Loucy (cell line): ENCODE measurements around the gene CD36.
A peak's percentile ranks its signal among the peaks of the same experiment; 100 is the strongest.

ENCODE experiments used
- H2AFZ ChIP-seq: fragments of 200-600 bp; sonication (generic); 2 replicates; pipeline ENCODE4 v1.6.0; 2016; ENCODE audit warnings: antibody characterized with exemption, mild to moderate bottlenecking, low read length, moderate library complexity
- H3F3A ChIP-seq: fragments of 200-600 bp; 2 replicates; pipeline ENCODE4 v1.6.0; 2016; ENCODE audit warnings: antibody characterized with exemption, low read depth, mild to moderate bottlenecking
- H3K27me3 ChIP-seq: fragments of 200-600 bp; sonication (generic); 2 replicates; pipeline ENCODE4 v1.6.1; 2014; ENCODE audit warnings: low read length, mild to moderate bottlenecking; ENCODE audit not compliant: insufficient read depth, poor library complexity, severe bottlenecking
- H3K36me3 ChIP-seq: fragments of 200-600 bp; sonication (generic); 2 replicates; pipeline ENCODE4 v1.6.1; 2016; ENCODE audit warnings: low read length; ENCODE audit not compliant: insufficient read depth
- H3K4me1 ChIP-seq: fragments of 200-600 bp; sonication (generic); 2 replicates; pipeline ENCODE4 v1.5.1; 2014; ENCODE audit warnings: low read length, mild to moderate bottlenecking; ENCODE audit not compliant: insufficient read depth, poor library complexity, severe bottlenecking
- H3K4me2 ChIP-seq: fragments of 200-600 bp; sonication (generic); 2 replicates; pipeline ENCODE4 v1.6.0; 2014; ENCODE audit warnings: antibody characterized with exemption, low read length, low read depth, mild to moderate bottlenecking; ENCODE audit not compliant: poor library complexity, severe bottlenecking
- H3K4me3 ChIP-seq: fragments of 200-600 bp; sonication (generic); 2 replicates; pipeline ENCODE4 v1.5.1; 2014; ENCODE audit warnings: low read length, mild to moderate bottlenecking, mixed read lengths; ENCODE audit not compliant: poor library complexity, severe bottlenecking
- H3K79me2 ChIP-seq: fragments of 200-600 bp; sonication (generic); 2 replicates; pipeline ENCODE4 v1.6.1; 2014; ENCODE audit warnings: low read length; ENCODE audit not compliant: insufficient read depth
- H3K9ac ChIP-seq: fragments of 200-600 bp; sonication (generic); 2 replicates; pipeline ENCODE4 v1.6.0; 2014; ENCODE audit warnings: mild to moderate bottlenecking, low read depth, low read length, moderate library complexity; ENCODE audit not compliant: poor library complexity, severe bottlenecking
- H3K9me2 ChIP-seq: fragments of 200-600 bp; sonication (generic); replicated peaks from 2 replicates; pipeline ENCODE4 v1.6.1; 2016; ENCODE audit warnings: low read depth, low read length, mixed read lengths
- H3K9me3 ChIP-seq: fragments of 200-600 bp; sonication (generic); 2 replicates; pipeline ENCODE4 v1.6.1; 2014; ENCODE audit warnings: mild to moderate bottlenecking, antibody characterized with exemption, low read length, low read depth; ENCODE audit not compliant: insufficient read depth
- H4K20me1 ChIP-seq: fragments of 200-600 bp; sonication (generic); 2 replicates; pipeline ENCODE4 v1.6.0; 2014; ENCODE audit warnings: antibody characterized with exemption, low read length, mild to moderate bottlenecking; ENCODE audit not compliant: insufficient read depth, poor library complexity, severe bottlenecking
- CTCF ChIP-seq: fragments of 200-600 bp; sonication (generic); conservative IDR thresholded peaks from 2 replicates; pipeline ENCODE4 v1.5.1; 2014; ENCODE audit warnings: mild to moderate bottlenecking, antibody characterized with exemption, low read length
- EZH2phosphoT487 ChIP-seq: fragments of 200-600 bp; IDR thresholded peaks from 2 replicates; pipeline ENCODE4 v1.6.1; 2018; ENCODE audit warnings: antibody characterized with exemption, mild to moderate bottlenecking, moderate library complexity, borderline replicate concordance

The CD36 gene

DNA sequence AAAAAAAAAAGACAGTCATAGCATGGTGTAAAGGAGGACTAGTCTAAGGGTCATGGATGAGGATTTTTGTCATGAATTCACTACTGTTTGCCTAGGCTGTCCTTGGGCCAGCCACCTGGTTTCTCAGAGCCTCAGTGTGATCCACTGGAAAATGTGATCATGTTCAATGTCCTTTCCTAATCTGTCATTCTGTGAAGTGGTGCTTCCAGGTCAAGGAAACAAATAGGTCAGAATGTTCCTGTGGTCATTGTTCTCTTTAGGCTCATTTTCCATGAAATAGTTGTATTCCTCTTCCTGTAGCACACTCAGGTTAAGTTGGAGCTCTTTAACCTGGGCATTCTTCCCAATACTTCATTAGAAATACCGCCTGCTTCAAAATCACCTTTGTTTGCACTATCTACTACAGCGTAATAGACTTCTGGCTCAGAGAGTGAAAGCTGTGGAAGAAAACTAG lies 16.5 kb downstream of the CD36 start:
- no peaks in the 10 kb centered on the region for H3K9me2 ChIP-seq
- H3K4me1 ChIP-seq: no peaks in the 10 kb centered on the region
- no peaks in the 10 kb centered on the region for H3K9me3 ChIP-seq
- no peaks in the 10 kb centered on the region for H4K20me1 ChIP-seq
- H3K27me3 ChIP-seq: no peaks in the 10 kb centered on the region
- H3K4me2 ChIP-seq: no peak overlapping the region
- TF ChIP-seq CTCF: no peak
- TF ChIP-seq EZH2phosphoT487: no peak
- H3K4me3 ChIP-seq: no peak overlapping the region
- no peak overlapping the region for H2AFZ ChIP-seq
- no peaks in the 10 kb centered on the region for H3K79me2 ChIP-seq
- no peak overlapping the region for H3K9ac ChIP-seq
- H3K36me3 ChIP-seq: no peaks in the 10 kb centered on the region
- no peaks in the 10 kb centered on the region for H3F3A ChIP-seq

DNA sequence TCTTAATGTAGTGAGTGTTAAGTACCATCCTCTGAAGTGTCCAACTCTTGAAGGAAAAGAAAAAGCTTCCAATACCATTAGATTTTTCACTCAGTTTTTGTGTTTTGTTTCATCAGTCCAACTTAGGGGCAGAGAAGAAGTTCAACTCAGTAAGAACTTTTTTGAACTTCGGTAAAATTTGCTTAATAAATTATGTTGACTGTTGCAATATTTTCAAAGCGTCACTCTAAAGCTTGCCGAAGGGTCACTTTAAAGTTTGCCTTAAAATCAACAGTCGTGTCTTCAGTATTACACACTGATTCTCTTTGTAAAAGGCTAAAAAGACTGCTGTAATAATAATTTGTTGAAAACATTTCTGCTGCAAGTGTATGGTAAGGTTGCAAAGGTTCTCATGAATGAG lies 17.6 kb downstream of the CD36 start:
- H3K79me2 ChIP-seq: no peaks in the 10 kb centered on the region
- H4K20me1 ChIP-seq: no peaks in the 10 kb centered on the region
- H3K9me2 ChIP-seq: no peaks in the 10 kb centered on the region
- H3K36me3 ChIP-seq: no peaks in the 10 kb centered on the region
- TF ChIP-seq EZH2phosphoT487: no peak
- TF ChIP-seq CTCF: no peak
- no peak overlapping the region for H3K4me3 ChIP-seq
- no peaks in the 10 kb centered on the region for H3K9me3 ChIP-seq
- no peak overlapping the region for H3K4me2 ChIP-seq
- H3F3A ChIP-seq: no peaks in the 10 kb centered on the region
- H3K4me1 ChIP-seq: no peaks in the 10 kb centered on the region
- H3K9ac ChIP-seq: no peak overlapping the region
- H3K27me3 ChIP-seq: no peaks in the 10 kb centered on the region
- H2AFZ ChIP-seq: peak overlapping the region; percentile 46; the same call in 1 of the 2 replicates

GRCh38 chr7:80659120-80660055 lies 20.9 kb downstream of the CD36 start:
- Histone ChIP-seq H3K9ac (no peak overlapping the region), H3K4me2 (no peak overlapping the region), H2AFZ (peak overlapping the region; percentile 10; the same call in 1 of the 2 replicates)

More at GRCh38 chr7:80659120-80660055, 20.9 kb downstream of the CD36 start:
- no peak overlapping the region for H3K4me3 ChIP-seq
- no peaks in the 10 kb centered on the region for H3K9me3 ChIP-seq
- H3K36me3 ChIP-seq: no peaks in the 10 kb centered on the region
- H3K79me2 ChIP-seq: no peaks in the 10 kb centered on the region
- no peaks in the 10 kb centered on the region for H3F3A ChIP-seq
- H3K4me1 ChIP-seq: no peaks in the 10 kb centered on the region
- no peaks in the 10 kb centered on the region for H3K27me3 ChIP-seq
- no peaks in the 10 kb centered on the region for H3K9me2 ChIP-seq
- no peak for TF ChIP-seq EZH2phosphoT487
- TF ChIP-seq CTCF: peak; percentile 83
- H4K20me1 ChIP-seq: no peaks in the 10 kb centered on the region
